Vagina (tissue), 2 donors: Measurements from ENCODE around the gene ZNF407. TPM values are rescaled to one million over a fixed set of nuclear protein-coding genes. Genes with fewer than 3 reads are reported as not detected.

Source experiments
- DNase-seq, 2 donors: peaks; one replicate each; pipeline ENCODE4 v3.0.0-alpha.2; 2017; ENCODE audit errors: extremely low spot score in 2 of 2
- H3K27ac ChIP-seq: fragments of 200-600 bp; sonication (generic); one replicate; pipeline ENCODE4 v1.5.1; 2019
- H3K27me3 ChIP-seq: fragments of 200-600 bp; sonication (generic); one replicate; pipeline ENCODE4 v1.5.1; 2019
- H3K36me3 ChIP-seq, 2 donors: fragments of 200-600 bp; sonication (generic); one replicate each; pipeline ENCODE4 v1.5.1; 2017 to 2019
- H3K4me1 ChIP-seq: fragments of 200-600 bp; sonication (generic); one replicate; pipeline ENCODE4 v1.5.1; 2019
- H3K4me3 ChIP-seq, 2 donors: fragments of 200-600 bp; sonication (generic); 1 replicate in 1 of 2; 2 replicates in 1 of 2; pipeline ENCODE4 v1.5.1; 2016 to 2019
- H3K9me3 ChIP-seq: fragments of 200-600 bp; sonication (generic); one replicate; pipeline ENCODE4 v1.5.1; 2019
- POLR2A ChIP-seq, 2 donors: fragments of 450-650 bp; IDR thresholded peaks; one replicate each; pipeline ENCODE4 v1.6.1; 2017; ENCODE audit warnings: antibody characterized with exemption in 2 of 2, mild to moderate bottlenecking in 2 of 2, moderate library complexity in 2 of 2
- POLR2AphosphoS5 ChIP-seq, 2 donors: sonication (generic); formaldehyde crosslinking; IDR thresholded peaks; one replicate each; pipeline ENCODE4 v1.9.0; 2017; ENCODE audit warnings: antibody characterized with exemption in 2 of 2, mild to moderate bottlenecking in 2 of 2, low read depth in 1 of 2; ENCODE audit not compliant: insufficient read depth in 1 of 2
- intact Hi-C: fragments of 100-400 bp; cut with DNase I; formaldehyde crosslinking; loops from one replicate; pipeline ENCODE4 v1.15.1; 2023
- total RNA-seq: library from RNA; depleted of rRNA; stranded (reverse); fragments of >200 nt; gene quantifications from one replicate; pipeline ENCODE4 v1.2.3, GENCODE V29; 2016
- TF ChIP-seq, protein P1 (sequence below), 3 experiments: fragments of 450-650 bp in 2 of 3; fragments of 200-600 bp in 1 of 3; sonication (generic) in 1 of 3; IDR thresholded peaks; one replicate each; pipeline ENCODE4 v1.5.1; 2017 to 2019; ENCODE audit warnings: antibody characterized with exemption in 3 of 3, mild to moderate bottlenecking in 2 of 3, moderate library complexity in 2 of 3

The ZNF407 gene
- total RNA-seq, 1 donor from 2014 or later: 15.5 TPM

DNA sequence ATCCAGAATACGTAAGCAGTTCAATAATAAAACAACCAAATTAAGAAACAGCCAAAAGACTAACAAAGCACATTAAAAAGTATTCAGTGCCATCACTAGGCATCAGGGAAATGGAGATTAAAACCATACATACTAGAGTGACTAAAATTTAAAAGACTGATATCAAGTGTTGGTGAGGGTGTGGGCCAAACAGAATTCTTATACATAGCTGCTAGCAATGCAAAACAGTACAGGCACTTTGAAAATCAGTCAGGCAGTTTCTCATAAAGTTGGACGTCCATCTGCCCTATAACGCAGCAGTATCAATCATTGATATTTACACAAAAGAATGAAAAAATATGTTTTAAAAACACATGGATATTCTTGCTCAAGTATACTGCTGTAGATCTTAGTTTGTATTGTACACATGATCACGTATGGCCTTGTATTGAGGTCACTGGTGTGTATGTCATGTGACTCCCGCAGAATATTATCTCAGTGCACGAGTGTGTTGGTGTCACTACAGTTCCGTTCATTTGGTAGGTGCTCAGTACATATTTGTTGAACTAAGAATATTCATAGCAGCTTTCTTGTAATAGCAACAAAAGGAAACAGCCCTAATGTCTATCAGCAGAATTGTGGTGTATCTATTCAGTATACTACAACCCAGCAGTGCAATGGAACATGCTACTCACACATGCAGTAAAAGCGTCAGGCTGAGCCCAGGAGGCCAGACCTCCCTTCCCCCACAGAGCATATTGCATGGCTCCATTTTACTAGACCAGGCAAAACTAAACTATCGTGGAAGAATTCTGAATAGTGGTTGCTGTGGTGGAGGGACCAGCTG, 28.6 kb downstream of the ZNF407 start:
- Histone ChIP-seq H3K27me3 (no peaks in the 10 kb centered on the region), H3K4me3 (no peak overlapping the region), H3K4me1 (no peaks in the 10 kb centered on the region), H3K36me3 (no peaks in the 10 kb centered on the region), H3K27ac (no peak overlapping the region), H3K9me3 (no peaks in the 10 kb centered on the region)
- intact Hi-C loops: no loop called here
- DNase-seq: no peak
- TF ChIP-seq POLR2AphosphoS5 (IDR thresholded peaks at IDR 0.05; ENCODE audit: insufficient read depth in 1 of 2, low read depth in 1 of 2): no peak
- no peak for TF ChIP-seq POLR2A (IDR thresholded peaks at IDR 0.05)
- TF ChIP-seq, protein P1, sequence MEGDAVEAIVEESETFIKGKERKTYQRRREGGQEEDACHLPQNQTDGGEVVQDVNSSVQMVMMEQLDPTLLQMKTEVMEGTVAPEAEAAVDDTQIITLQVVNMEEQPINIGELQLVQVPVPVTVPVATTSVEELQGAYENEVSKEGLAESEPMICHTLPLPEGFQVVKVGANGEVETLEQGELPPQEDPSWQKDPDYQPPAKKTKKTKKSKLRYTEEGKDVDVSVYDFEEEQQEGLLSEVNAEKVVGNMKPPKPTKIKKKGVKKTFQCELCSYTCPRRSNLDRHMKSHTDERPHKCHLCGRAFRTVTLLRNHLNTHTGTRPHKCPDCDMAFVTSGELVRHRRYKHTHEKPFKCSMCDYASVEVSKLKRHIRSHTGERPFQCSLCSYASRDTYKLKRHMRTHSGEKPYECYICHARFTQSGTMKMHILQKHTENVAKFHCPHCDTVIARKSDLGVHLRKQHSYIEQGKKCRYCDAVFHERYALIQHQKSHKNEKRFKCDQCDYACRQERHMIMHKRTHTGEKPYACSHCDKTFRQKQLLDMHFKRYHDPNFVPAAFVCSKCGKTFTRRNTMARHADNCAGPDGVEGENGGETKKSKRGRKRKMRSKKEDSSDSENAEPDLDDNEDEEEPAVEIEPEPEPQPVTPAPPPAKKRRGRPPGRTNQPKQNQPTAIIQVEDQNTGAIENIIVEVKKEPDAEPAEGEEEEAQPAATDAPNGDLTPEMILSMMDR (IDR thresholded peaks at IDR 0.05): no peak

DNA sequence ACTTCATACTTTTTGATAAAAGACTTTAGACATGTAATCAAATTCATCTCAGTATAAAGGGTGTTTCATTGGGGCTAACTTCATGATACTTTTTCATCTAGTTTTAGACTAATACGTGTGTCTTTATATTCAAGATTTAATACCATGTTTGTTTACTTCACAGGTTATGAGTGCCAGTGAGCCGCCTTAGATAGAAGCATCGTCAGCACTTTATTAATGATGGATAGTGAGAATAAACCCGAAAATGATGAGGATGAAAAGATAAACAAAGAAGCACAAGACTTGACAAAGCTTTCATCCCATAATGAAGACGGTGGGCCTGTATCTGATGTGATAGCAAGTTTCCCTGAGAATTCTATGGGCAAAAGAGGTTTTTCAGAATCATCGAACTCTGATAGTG, 33.1 kb downstream of the ZNF407 start:
- no peak overlapping the region for H3K27ac ChIP-seq
- no peak overlapping the region for H3K4me3 ChIP-seq
- H3K4me1 ChIP-seq: no peaks in the 10 kb centered on the region
- peaks cover 0 to 10% of the 10 kb centered on the region in 2 donors for H3K36me3 ChIP-seq
- H3K27me3 ChIP-seq: no peaks in the 10 kb centered on the region
- intact Hi-C loops: no loop called here
- no peak for TF ChIP-seq POLR2AphosphoS5 (IDR thresholded peaks at IDR 0.05; ENCODE audit: insufficient read depth in 1 of 2, low read depth in 1 of 2)
- TF ChIP-seq, protein P1 (IDR thresholded peaks at IDR 0.05): no peak
- no peak for TF ChIP-seq POLR2A (IDR thresholded peaks at IDR 0.05)
- DNase-seq: no peak
- H3K9me3 ChIP-seq: no peaks in the 10 kb centered on the region

DNA sequence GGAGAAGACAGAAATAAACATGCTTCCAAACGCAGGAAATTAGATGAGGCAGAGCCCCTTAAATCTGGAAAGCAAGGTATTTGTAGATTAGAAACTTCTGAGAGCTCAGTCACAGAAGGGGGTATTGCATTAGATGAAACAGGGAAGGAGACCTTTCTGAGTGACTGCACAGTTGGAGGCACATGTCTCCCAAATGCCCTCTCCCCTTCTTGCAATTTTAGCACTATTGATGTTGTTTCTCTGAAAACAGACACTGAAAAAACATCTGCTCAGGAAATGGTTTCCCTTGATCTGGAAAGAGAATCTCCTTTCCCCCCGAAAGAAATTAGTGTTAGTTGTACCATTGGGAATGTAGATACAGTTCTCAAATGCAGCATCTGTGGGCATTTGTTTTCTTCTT, 33.5 kb downstream of the ZNF407 start:
- Histone ChIP-seq H3K4me1 (no peaks in the 10 kb centered on the region), H3K4me3 (no peak overlapping the region), H3K9me3 (no peaks in the 10 kb centered on the region), H3K36me3 (peaks cover 0 to 10% of the 10 kb centered on the region in 2 donors), H3K27me3 (no peaks in the 10 kb centered on the region), H3K27ac (no peak overlapping the region)
- no peak for DNase-seq
- intact Hi-C loops: no loop called here
- no peak for TF ChIP-seq POLR2AphosphoS5 (IDR thresholded peaks at IDR 0.05; ENCODE audit: insufficient read depth in 1 of 2, low read depth in 1 of 2)
- no peak for TF ChIP-seq POLR2A (IDR thresholded peaks at IDR 0.05)
- TF ChIP-seq, protein P1 (IDR thresholded peaks at IDR 0.05): no peak

DNA sequence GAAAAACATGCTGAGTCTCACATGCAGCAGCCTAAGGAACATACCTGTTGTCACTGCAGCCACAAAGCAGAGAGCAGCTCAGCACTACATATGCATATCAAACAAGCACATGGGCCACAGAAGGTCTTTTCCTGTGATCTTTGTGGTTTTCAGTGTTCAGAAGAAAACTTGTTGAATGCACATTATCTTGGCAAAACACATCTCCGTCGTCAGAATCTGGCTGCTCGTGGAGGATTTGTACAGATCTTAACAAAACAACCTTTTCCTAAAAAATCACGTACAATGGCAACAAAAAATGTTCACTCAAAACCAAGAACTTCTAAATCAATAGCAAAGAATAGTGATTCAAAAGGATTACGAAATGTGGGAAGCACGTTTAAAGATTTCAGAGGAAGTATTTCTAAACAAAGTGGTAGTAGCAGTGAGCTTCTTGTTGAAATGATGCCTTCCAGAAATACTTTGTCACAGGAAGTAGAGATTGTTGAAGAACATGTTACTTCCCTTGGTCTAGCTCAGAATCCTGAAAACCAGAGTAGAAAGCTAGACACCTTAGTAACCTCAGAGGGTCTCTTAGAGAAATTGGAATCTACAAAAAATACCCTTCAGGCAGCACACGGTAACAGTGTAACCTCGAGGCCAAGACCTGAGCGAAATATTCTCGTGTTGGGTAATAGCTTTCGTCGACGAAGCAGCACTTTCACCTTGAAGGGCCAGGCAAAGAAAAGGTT, 34.1 kb downstream of the ZNF407 start:
- DNase-seq: no peak
- Histone ChIP-seq H3K27me3 (no peaks in the 10 kb centered on the region), H3K4me3 (no peak overlapping the region), H3K4me1 (no peaks in the 10 kb centered on the region), H3K9me3 (no peaks in the 10 kb centered on the region), H3K27ac (no peak overlapping the region), H3K36me3 (peaks cover 0 to 10% of the 10 kb centered on the region in 2 donors)
- intact Hi-C loops: no loop called here
- no peak for TF ChIP-seq POLR2A (IDR thresholded peaks at IDR 0.05)

DNA sequence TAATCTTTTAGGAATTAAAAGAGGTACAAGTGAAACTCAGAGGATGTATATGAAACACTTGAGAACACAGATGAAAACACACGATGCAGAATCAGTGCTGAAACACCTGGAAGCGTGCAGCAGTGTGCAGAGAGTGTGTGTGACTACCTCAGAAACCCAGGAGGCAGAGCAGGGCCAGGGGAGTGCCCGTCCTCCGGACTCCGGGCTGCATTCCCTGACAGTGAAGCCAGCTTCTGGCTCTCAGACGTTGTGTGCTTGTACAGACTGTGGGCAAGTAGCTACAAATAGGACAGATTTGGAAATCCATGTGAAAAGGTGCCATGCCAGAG, 34.6 kb downstream of the ZNF407 start:
- Histone ChIP-seq H3K4me3 (no peak overlapping the region), H3K36me3 (peaks cover 0 to 10% of the 10 kb centered on the region in 2 donors), H3K9me3 (no peaks in the 10 kb centered on the region), H3K27me3 (no peaks in the 10 kb centered on the region), H3K4me1 (no peaks in the 10 kb centered on the region), H3K27ac (no peak overlapping the region)
- no peak for DNase-seq
- intact Hi-C loops: no loop called here
- no peak for TF ChIP-seq POLR2A (IDR thresholded peaks at IDR 0.05)
- no peak for TF ChIP-seq POLR2AphosphoS5 (IDR thresholded peaks at IDR 0.05; ENCODE audit: insufficient read depth in 1 of 2, low read depth in 1 of 2)
- TF ChIP-seq, protein P1 (IDR thresholded peaks at IDR 0.05): no peak
